ENCODE results near the gene RERE.

The RERE gene

GRCh38 chr1:8348047-8348776 is 469.2 kb downstream of the RERE start:
- ATAC-seq (no peak), DNase-seq (no peak)

DNA sequence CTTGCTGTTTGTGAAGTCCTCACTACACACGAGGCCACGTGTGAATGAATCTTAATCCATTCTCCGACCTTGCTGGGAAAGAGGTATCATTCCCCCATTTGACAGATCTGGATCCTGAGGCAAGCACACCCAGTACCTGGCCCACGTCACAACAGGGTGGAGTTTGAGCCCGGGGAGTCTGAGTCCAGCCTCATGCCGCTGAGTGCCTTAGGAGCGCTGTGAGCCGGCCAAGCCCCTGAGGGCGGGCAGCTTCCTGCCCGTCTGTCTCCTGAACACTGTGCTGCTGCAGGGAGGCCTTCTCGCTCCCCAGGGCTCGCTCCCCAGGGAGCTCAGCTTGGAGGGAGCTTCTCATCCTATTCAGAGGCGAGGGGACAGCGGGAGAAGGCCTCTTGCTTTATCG is 469.8 kb downstream of the RERE start:
- ATAC-seq (no peak), DNase-seq (no peak)

- ATAC-seq = no peak
- no peak for DNase-seq
Observed at GRCh38 chr1:8345621-8346415, 471.6 kb downstream of the RERE start.

DNA sequence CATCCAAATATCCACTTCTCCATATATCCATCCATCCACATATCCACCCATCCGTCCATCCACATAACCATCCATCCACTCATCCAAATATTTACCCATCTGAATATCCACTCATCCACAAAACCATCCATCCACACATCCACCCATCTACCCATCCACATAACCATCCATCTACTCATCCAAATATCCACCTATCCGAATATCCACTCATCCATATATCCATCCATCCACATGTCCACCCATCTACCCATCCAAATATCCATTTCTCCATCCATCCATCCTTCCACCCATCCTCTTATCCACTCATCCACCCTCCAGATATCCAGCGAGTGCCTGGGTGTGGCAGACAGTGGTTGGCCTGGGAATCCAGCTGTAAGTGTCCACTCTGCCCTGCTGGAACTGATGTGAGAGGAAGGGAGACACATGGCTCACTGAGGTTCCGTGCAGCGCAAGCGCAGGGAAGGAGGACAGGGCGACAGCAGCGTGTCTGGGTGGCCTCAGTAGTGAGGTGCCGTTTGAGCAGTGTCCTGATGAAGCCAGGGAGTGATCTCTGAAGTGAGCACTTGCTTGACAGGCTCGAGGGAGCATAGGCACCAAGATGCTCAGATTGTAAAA is 472.4 kb downstream of the RERE start:
- ATAC-seq = no peak
- DNase-seq = no peak

- DNase-seq (no peak), ATAC-seq (no peak)
Observed at GRCh38 chr1:8343464-8344001, 473.9 kb downstream of the RERE start.

- ATAC-seq (no peak), DNase-seq (no peak)
Observed at GRCh38 chr1:8343044-8343443, 474.4 kb downstream of the RERE start.

DNA sequence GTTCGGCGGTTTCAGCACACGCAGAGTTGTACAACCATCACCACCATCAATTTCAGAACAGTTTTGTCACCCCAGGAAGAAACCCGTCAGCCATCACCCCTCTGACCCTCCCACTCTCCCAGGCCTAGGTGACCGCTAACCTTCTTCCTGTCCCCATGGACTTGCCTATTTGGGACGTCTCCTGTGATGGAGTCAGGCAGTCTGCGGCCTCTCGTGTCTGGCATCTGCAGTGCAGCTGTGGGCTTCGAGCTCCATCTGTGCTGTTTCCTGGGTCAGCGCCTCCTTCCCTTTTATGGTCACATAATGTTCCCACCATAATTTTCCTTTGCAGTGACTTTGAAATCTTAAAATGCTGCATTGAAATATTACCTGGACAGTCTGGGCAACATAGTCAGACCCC is 475.1 kb downstream of the RERE start:
- ATAC-seq (no peak), DNase-seq (no peak)

DNA sequence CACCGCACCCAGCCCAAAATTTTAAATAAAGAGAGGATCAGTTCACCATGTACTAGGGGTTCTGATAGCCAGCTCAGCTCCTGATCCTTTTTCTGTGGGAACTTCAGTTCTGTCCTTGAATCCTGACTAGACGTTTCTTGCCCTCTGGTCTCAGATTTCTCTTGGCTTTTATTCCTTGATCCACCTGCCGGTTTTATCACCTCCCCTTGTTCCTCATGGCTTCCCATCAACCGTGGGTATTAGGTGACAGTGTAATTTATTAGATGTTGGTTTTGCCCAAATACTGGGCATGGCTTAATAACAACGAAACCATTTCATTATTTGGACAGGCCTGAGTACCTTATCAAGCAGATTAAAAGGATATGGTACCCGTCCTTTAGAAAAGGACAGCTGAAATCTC is 477.0 kb downstream of the RERE start:
- DNase-seq (no peak), ATAC-seq (no peak)

- no peak for ATAC-seq
- no peak for DNase-seq
Observed at GRCh38 chr1:8339203-8339600, 478.2 kb downstream of the RERE start.

DNA sequence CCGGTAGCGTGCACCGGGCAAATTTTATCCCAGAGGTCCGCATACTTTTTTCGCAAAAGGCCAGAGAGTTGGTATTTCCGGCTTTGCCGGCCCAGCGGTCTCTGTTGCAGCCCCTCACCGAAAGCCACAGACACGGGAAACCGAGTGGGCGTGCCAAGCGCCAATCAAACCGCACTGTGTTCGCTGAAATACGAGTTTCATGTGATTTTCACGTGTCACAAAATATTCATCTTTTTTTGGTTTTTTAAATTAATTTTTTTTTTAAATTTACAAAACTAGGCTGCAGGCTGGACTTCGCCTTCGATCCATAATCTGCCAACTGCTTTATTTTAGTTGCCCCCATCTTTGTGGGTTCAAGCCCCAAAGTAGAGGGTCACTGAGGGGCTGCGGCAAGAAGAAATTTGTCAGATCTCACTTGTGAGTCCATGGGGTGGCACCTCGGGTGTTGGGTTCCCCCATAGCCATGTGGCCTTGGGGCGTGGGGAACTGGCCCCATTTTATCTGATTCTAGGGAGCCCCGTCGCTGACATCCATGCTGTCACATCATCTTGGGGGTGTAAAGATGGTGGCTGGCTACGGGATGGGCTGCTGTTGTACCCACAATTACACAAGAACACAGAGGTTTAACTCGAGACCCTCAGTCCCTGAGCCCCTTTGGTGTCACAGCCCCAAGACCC is 478.8 kb downstream of the RERE start:
- ATAC-seq (no peak), DNase-seq (no peak)

GRCh38 chr1:8337776-8338525 is 479.5 kb downstream of the RERE start:
- no peak for ATAC-seq
- no peak for DNase-seq

- DNase-seq = no peak
- ATAC-seq = no peak
Observed at GRCh38 chr1:8335246-8335645, 482.2 kb downstream of the RERE start.

DNA sequence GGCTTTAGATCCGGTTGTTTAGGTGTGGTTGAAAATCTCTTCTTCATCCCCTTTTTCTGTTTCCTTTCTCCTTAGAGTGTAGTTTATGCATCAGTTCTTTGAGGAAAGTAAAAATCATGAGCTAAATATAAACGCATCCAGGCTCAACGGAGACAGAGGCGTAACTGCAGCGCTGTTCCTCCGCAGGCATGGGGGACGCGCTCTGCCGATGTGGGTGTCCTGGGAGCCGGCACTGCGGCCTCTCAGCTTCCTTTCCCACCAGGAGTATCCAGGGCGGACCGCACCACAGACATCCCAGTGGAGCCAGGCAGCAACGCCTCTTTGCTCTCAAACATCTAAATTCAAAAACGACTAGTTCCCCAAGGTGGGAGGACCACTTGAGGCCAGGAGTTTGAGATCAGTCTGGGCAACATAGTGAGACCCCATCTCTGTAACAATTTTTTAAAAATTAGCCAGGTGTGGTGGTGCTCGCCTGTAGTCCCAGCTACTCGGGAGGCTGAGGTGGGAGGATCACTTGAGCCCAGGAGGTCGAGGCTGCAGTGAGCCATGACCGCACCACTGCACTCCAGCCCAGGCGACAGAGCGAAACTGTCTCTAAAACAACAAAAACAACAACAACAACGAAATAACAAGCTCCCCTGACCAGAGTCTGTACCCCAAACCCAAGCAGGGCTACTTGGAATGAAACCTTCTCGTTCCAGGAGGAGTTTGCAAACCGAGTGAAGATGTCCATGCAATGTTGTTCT is 483.2 kb downstream of the RERE start:
- DNase-seq (no peak), ATAC-seq (no peak)

GRCh38 chr1:8333246-8333987 is 484.0 kb downstream of the RERE start:
- no peak for ATAC-seq
- no peak for DNase-seq

- no peak for ATAC-seq
- no peak for DNase-seq
Observed at GRCh38 chr1:8332806-8333205, 484.6 kb downstream of the RERE start.

DNA sequence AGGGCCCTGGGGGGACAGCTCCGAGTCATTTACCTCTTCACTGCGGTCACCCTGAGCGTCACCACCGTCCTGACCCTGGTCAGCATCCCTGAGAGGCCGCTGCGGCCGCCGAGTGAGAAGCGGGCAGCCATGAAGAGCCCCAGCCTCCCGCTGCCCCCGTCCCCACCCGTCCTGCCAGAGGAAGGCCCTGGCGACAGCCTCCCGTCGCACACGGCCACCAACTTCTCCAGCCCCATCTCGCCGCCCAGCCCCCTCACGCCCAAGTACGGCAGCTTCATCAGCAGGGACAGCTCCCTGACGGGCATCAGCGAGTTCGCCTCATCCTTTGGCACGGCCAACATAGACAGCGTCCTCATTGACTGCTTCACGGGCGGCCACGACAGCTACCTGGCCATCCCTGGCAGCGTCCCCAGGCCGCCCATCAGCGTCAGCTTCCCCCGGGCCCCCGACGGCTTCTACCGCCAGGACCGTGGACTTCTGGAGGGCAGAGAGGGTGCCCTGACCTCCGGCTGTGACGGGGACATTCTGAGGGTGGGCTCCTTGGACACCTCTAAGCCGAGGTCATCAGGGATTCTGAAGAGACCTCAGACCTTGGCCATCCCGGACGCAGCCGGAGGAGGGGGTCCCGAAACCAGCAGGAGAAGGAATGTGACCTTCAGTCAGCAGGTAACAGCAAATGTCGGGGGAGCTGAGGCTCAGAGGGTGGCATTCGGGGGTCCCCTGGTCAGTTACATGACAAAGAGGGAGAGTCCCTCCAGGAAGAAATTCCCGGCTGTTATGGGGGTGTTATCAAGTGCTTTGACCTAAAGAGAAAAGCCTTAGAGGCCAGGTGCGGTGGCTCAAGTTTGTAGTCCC is 486.9 kb downstream of the RERE start:
- DNase-seq (no peak), ATAC-seq (no peak)

DNA sequence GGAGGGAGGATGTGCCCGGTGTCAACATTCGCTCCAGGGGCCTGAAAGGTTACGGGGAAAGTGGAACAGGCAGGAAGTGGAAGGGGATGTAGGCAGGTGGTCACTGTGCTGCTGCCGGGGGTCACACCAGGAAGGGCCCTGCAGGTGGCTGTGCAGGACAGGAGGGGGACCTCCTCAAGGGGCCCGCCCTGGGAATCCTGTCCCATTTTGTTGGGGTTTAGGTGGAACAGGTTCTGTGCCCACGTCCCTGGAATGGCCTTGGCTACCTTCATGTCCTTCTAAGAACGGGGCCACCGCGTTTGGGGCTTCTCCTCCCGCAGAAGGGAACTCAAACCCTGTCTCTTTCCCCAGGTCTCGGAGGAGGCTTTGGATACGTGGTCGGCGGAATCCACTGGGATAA is 487.6 kb downstream of the RERE start:
- DNase-seq = no peak
- no peak for ATAC-seq

- no peak for ATAC-seq
- DNase-seq = no peak
Observed at GRCh38 chr1:8329439-8329838, 488.0 kb downstream of the RERE start.

DNA sequence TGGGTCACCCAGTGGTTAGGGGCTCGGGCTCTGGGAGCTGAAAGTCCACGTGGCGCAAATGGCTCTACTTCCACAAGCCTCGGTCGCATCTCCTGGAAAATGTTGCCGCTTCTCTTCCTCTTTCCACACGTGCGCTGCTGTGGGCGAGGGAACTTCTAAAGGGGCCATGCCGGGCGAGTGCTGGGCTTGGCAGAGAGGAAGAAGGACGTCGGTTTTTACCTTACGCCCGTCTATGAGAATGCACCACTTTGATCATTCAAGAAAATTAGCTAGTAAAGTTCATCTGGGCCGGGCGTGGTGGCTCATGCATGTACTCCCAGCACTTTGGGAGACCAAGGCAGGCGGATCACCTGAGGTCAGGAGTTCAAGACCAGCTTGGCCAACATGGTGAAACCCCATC is 489.2 kb downstream of the RERE start:
- no peak for DNase-seq
- ATAC-seq = no peak

Data from stimulated activated naive CD8-positive, alpha-beta T cell treated with anti-CD3 and anti-CD28 coated beads, Interleukin-15, Interleukin-2, amounts not matched to agents 100 U/mL and 50 U/mL, for 24 hours (primary cell).